ENCODE measurements around the gene POU2F1.

DNA sequence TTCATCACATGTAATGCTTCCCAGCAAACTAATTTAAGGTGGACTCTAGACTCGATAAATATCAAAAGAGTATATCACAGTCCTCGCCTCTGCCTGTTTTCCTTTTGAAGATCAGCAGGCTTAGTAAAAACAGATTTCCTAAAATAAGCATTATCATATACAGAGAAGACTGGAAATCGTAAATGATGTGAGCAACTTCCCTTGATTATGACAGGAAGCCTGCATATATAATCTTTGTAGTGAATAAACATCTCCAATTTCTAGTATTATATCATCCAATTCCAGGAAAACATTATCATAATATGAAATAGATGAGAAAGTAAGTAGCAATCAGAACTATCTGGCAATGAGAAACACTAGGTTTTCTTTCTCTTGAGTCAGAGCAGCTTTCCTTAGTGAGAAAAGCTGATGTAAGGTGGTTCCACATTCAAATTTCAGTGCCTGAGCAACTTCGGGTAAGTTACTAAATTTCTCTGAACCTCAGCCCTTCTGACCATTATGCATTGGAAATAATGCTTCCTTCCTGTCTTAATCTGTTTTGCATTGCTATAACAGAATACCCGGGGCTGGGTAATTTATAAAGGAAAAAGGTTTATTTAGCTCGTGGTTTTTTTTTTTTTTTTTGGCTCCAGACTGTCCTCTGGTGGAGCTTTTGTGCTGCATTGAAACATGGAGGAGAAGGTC lies 12.6 kb upstream of the POU2F1 start:
- TF ChIP-seq, protein P1, sequence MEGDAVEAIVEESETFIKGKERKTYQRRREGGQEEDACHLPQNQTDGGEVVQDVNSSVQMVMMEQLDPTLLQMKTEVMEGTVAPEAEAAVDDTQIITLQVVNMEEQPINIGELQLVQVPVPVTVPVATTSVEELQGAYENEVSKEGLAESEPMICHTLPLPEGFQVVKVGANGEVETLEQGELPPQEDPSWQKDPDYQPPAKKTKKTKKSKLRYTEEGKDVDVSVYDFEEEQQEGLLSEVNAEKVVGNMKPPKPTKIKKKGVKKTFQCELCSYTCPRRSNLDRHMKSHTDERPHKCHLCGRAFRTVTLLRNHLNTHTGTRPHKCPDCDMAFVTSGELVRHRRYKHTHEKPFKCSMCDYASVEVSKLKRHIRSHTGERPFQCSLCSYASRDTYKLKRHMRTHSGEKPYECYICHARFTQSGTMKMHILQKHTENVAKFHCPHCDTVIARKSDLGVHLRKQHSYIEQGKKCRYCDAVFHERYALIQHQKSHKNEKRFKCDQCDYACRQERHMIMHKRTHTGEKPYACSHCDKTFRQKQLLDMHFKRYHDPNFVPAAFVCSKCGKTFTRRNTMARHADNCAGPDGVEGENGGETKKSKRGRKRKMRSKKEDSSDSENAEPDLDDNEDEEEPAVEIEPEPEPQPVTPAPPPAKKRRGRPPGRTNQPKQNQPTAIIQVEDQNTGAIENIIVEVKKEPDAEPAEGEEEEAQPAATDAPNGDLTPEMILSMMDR (IDR thresholded peaks at IDR 0.05) = no peak
- no peak for TF ChIP-seq EP300 (IDR thresholded peaks at IDR 0.05)

Data from tibial nerve (tissue), 4 donors.